Mammary epithelial cell (primary cell): Measurements from ENCODE around the gene KRTAP5-4.

Source experiments
- CTCF ChIP-seq, 2 donors: IDR thresholded peaks in 1 of 2; conservative IDR thresholded peaks in 1 of 2; 2 replicates each; pipeline ENCODE4 v1.5.1; 2011 to 2012; ENCODE audit warnings: inconsistent platforms in 2 of 2, low read length in 2 of 2, mild to moderate bottlenecking in 2 of 2, control low read depth in 1 of 2, low read depth in 1 of 2; ENCODE audit not compliant: insufficient read depth in 1 of 2; ENCODE audit errors: extremely low read depth in 1 of 2
- EZH2 ChIP-seq: IDR thresholded peaks from 2 replicates; pipeline ENCODE4 v1.6.1; 2012; ENCODE audit warnings: low read length, inconsistent platforms, borderline replicate concordance

GRCh38 chr11:1632053-1632714, 10.2 kb upstream of the KRTAP5-4 start:
- TF ChIP-seq CTCF (conservative IDR thresholded peaks at IDR 0.05 in 1 of 2, IDR thresholded peaks at IDR 0.05 in 1 of 2; ENCODE audit: extremely low read depth in 1 of 2, insufficient read depth in 1 of 2, low read depth in 1 of 2, low read length in 2 of 2) (no peak), EZH2 (no peak)
